Epidermal melanocyte (primary cell): ENCODE results near the gene COL9A1.

Experiments used
- DNase-seq: peaks from one replicate; pipeline ENCODE4 v3.0.0; 2011; ENCODE audit warnings: low spot score; ENCODE audit not compliant: insufficient read length

COL9A1 gene

DNA sequence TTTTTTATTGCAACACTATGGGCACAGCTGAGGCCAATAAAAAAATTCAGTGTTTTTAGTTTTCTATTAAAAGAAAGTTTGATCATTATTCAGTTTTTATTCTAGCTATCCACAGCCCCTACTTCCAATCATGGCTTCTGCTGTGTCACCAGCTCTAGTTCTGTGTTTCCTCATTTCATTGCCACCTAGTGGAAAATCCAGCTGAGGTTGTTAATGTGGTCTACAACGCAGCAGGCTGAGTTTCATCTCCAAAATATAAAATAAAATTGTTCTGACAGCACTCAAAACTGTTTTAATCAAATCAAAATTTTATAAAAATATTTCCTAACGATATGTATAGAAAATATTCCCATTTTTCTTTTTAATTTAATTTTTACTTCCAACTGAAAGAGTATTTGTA, 13.6 kb downstream of the COL9A1 start:
- DNase-seq = no peak

DNA sequence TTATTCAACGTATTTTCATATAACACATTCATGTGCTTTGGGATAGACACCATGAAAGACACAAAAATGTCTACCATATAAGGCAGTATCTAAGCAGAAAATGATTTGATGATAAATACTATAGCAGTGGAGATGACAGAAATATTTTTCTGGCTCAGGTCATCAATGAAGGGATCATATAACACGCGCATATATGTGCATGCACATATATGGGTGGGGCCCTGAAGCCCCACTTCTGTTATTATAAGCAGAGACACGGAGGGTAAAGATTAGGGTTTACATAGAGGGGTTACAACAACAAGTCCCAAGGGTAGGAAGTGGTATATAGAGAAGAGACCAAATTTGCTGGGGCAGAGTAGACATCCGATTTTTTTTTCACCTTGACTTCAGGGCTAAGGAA, 16.0 kb downstream of the COL9A1 start:
- DNase-seq = no peak

DNA sequence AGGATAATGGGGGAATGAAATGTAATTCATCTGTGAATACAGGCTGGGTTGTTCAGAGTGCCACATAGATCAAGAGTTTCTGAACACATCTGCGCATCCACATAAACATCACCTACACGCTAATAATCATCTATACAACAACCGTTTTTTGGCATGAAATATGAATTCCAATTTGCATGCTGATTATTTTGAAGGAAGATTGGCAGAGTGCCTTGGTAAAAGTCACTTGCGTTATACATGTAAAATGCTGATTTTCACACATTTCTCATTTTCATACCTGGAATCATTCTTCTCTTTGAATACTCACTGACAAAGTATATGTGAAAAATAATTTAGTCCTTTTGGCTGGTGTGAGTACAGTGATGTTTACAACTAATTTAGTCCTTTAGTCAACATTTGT, 17.7 kb downstream of the COL9A1 start:
- no peak for DNase-seq

DNA sequence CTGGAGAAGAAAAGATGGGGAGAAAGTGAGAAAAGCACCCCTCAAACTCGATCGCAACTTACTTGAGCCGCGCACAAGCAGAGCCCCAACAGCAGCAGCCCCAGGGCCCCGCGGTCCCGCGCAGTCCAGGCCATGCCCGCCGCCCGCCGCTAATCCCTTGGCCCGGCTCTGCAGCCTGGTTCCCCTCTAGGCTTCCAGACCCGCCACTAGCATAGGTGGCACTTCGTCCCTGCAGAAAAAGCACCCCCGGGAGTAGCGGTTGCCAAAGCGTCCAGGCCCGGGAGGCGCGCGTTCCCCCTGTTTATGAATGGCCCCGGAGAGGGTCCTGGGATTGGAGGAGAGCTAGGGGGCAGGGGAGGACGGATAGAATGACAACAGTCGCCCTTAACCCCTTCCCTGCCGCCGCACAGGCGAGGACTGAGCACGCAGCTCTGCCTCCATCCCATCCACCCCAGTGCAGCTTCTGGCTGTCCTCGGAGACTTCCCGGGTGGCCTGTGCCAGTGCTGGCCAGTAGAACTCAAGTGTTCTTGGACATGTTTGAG, 19.9 kb downstream of the COL9A1 start:
- DNase-seq = no peak

DNA sequence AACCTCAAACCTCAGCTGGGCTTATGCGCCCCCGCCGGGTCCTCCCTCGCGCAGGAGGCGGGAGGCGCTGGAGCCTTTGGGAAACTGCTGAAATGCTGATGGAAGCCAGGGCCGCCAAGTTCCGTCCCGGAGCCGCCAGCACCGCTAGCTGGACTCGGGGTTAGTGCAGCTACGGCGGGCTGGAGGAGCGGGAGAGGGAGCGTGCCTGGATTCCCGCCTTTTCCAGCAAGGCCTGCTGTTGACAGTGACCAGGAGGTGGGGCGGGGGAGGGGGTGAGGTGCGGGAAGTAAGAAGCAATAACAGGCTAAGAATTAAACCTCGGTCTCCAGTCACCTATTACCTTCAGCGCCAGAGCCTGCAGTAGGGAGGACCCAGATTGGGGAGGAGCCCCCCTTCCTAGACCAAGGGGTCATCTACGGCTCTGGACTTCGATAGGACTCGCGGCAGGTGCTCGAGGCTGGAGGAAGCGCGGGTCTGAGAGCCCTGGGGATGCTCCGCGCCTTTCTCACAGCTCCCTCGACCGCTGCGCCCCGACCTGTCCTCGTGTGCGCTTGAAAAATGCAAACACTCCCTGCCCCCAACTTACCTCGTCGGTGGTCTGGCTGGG, 20.5 kb downstream of the COL9A1 start:
- DNase-seq = no peak

DNA sequence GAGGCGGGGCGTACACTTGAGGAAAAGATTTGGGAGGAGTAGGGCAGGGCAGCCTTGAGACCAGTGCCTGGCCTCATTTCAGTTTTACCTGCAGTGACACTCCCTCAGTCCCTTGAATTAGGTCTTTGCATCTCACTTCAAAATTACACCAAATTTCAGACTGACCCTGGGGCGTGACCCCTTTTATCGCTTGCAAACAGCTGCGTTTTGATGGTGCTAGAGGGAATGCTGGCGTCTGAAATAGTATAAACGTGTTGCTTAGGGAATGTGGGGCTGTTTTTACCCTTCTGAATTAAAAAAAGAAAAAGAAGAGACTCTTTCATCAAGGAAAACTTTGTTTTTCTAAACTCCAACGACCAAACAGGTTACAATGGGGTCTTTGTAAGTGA, 21.0 kb downstream of the COL9A1 start:
- no peak for DNase-seq

DNA sequence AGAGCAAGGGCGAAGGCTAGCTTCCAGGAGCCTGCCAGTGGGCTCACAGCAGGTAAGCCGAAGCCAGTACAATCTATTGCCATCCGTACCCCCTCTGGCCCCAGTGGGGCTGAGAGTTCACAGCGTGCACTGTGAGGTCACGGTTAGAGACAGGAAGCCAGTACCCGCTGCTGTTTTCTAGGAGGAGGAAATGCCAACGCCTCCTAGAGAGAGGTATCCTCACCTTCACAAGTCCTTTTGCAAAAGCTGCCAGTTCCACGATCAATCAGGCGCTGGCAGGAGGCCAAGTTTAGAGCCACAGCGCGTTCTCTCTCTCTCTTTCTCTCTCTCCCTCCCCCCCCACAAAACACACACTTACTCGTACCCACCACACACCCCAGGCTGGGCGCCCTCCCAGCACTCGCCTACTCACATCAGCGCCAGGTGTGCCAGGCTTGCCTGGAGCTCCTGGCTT, 22.5 kb downstream of the COL9A1 start:
- DNase-seq = no peak

DNA sequence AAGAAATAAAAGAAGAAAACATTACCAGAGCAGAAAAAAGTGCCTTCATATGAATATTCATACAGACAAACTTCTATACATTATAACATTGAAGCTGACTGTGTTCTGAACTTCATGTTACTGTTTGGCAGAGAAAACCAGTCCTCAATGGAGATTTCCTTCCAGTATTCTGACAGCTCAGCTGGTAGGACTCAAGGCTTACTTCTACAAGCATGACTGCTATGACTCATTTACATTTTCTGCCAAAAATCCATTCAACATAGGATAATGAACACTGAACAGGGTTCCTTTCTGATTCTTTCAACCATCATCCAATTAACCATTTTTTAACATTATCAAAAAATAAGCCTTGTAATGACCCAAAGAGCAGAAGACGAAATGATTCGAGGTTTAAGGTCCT, 25.4 kb downstream of the COL9A1 start:
- DNase-seq = no peak

DNA sequence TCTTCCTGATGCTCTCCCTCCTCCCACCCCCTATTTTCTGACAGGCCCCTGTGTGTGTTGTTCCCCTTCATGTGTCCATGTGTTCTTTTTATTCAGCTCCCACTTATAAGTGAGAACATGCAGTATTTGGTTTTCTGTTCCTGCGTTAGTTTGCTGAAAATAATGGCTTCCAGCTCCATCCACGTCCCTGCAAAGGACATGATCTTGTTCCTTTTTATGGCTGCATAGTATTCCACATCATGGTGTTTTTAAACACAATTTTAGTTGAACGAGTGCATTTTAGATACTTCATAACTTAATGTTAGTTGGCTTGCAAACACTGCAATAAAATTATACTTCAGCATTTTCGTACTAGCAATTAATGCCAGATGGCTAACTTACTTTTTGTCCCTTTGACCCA, 28.5 kb downstream of the COL9A1 start:
- DNase-seq = no peak

DNA sequence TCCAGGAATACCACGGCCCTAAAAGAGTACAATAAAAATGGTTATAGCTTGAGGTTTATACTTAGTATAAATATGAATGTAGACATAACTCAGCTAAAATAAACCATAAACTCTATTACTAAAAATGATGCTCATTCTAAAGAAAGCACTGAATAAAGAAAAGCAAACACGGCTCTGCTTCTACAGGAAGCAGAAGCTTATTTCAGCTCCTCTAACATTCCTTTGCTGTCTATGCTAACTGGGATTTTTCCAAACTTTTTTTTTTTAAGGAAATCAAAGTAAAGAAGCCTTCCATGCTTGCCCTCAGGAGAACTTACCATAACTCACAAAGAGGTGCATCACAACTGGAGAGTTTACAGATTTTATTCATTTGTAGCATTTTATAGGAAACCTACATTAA, 30.8 kb downstream of the COL9A1 start:
- DNase-seq = no peak

DNA sequence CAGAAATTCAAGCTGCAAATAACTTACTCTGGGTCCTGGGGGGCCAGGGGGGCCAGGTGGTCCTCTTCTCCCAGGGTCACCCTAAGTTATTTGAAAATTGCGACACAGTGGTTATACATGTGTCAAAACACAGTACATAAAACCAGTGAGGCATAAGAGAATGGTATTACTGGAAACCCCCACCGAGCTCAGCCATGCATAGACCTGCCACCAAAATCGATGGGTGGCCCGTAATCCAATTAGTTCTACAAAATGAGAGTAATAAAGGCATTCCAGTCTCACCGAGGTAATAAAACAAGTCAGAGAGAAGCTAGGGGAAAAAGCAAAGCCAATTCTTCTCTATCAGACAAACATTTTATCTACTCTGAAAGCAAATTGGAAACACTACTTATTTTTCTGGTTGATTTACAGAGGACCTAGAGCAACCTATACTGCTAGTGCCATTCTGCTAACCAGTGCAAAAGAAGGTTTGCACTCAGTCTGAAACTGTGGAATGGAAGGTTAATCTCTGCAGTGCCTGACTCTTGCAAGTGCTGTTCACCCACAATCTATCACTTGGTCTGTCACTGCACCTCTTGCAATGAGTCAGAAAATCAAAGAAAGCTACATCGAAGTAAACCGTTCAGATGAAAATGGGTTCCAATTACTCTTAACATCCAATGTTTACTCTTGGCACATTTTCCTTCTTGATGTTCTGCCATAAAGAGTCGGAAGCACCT, 32.4 kb downstream of the COL9A1 start:
- no peak for DNase-seq

DNA sequence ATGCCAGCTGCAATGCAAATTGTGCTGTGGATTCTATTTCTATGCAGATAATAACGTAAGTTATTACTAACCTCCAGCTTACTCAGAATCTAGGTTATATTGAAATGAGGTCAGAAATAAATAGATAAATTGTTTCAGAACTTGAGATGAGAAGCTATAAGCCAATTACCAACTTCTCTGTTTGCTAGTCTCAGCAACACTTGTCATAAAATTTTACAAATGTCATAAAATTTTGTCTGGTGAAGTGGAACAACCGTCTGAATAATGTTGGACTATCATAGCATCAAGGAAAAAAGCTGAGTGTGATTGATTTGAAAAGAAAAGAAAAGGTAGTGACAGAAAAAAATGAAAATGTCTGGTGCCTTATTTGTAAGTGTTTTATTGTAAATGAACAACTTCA, 36.7 kb downstream of the COL9A1 start:
- DNase-seq = no peak

DNA sequence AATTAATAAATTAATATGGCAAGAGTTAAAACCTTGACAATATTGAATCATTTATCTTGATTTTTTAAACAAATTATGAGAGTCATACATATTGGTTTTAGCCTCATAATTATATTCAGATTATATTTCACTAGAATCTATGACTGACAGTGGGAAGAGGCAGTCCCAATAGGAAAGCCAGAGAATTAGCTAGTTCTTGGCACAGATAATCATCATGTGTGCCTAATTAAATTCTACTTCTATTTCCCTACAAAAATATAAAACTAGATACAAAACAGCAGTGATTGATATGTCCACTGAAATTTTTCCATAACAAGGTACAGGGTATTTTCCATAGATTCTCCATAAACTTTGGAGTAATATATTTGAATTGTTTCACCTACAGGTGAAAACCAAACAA, 38.6 kb downstream of the COL9A1 start:
- DNase-seq = no peak

DNA sequence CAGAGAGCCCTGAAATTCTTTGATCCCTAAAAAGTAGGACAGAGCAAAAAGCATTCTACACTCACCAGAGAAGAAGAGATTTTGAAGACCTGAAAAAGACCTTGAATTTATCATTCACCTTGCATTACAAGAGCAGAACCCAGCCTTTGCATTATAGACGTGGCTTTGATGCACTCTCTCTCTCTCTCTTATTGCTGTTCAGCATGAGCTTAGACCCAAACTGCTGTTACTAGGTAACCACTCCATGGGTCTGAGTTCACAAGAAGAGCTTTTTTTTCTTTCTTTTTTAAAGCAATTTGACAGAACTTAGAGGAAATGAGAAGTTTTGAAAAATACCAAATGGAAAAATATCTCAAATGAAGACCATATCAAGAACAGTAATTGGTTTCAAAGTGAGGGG, 44.4 kb downstream of the COL9A1 start:
- DNase-seq = no peak

DNA sequence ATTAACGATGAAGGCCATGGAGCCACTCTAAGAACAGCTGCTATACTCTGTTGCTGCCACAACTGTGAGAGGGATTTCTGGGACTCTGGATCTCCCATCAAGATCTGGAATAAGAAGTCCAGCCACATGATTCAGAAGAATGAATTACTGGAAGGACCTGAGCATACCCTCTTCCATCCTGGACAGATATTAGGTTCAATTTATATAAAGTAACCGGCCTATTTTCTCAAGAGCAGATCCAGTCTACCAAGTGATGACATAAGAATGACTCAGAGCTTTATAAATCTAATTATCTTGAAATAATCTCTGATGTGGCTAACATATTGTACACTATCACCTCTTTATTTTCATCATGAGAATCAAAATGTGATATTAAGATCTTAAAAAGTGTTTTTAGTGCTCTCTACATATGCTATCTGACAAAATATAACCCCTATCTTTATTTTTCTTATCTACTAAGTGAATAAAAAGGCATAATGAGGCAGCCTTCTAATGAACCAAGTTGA, 45.1 kb downstream of the COL9A1 start:
- DNase-seq = no peak

DNA sequence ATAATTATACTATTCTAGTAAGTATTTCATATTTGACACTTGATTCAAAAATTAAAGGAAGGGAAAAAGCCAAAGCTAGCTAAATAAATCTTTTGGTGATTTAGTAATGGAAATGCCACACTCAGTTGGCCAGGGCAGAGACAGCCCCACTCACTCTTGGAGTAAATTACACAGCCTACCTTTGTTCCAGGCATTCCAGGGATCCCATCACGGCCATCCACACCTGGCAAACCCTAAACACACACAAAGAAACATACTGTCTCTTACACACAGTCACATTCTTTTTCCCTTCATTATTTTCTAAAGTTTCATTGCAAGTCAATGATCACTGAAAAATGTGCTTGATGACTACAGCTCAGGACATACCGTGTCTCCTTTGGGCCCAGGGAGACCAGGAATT, 48.1 kb downstream of the COL9A1 start:
- DNase-seq = no peak

DNA sequence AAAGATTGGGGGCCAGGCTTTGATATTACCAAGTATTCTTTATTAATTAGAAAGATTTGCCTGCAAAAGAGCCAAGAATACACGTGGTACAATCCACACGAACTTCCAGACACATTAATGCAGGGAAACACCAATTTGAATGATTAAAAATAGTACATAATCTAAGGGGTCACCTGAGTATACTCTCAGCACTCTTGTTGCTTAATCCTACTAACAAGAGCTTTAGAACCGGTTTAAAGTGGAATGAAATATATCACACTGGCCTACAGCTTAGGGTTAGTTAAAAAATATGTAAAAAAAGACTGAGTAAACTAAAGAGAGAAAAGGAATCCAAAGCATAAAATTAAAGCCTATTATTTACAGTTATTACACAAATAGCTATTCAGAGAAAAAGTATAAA, 49.0 kb downstream of the COL9A1 start:
- no peak for DNase-seq

DNA sequence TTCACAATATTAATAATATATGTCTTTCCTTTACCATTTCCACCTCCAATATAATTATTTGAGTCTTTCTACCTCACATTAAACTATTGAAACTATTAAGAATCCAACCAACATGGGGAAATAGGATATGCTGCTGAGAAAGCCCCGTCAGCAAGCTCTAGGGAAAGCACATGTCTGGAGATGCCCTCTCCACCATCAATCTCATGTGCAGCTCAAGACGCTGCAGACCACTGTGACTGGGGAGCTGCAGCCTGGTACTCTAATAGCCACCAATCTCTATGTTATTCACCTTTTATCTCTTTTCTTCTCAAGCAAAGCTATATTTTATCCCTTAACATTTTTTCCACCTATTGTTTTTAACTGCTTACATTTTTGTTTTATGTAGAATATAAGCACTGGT, 50.3 kb downstream of the COL9A1 start:
- DNase-seq = no peak

DNA sequence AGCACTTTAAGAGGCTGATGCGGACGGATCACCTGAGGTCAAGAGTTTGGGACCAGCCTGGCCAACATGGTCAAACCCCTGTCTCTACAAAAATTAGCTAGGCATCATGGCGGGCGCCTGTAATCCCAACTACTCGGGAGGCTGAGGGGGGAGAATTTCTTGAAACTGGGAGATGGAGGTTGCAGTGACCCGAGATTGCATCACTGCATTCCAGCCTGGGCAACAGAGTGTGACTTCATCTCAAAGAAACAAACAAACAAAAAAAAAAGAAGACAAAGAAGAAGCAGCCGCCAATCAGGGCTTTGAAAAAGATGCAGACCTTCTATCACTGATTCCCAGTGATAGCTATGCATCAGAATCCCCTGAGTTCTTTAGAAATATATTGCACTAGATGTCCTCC, 56.8 kb downstream of the COL9A1 start:
- no peak for DNase-seq

DNA sequence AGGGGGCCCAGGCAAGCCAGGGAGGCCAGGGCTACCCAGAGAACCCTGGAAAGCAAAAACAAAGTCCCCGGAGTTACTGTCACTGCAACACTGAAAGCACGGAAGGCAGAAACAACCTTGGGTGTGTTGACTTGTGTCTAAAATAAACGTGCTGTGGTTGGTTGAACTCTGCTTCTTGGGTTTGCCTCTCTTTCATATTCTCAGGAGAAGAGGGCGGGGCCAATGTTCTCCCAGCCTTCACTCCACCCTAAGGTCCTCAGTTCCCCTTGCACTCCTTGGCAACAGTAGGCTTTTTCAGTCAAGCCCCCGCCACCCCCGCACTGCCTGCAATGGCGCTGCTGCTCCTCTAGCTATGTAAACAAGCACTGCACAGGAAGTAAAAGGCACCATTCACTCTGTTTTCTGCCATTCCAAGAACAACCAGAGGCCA, 60.9 kb downstream of the COL9A1 start:
- no peak for DNase-seq

DNA sequence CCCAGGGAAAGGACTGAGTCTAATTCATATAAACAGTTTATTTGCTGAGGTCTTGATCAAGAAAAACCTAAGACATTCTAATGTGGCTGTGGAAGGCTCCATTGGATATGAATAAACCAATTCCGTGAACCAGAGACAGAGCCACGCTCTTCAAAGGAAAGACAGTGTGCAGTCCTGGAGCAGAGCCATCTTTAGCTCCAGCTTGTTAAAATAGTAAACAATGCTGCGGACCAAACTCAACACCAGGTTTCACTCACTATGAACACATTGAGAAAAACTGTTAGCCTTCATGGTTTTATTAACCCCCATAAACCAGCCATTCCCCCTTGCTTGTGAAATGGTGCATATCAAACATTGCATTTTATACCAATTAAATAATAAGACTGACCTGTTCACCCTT, 61.9 kb downstream of the COL9A1 start:
- no peak for DNase-seq

DNA sequence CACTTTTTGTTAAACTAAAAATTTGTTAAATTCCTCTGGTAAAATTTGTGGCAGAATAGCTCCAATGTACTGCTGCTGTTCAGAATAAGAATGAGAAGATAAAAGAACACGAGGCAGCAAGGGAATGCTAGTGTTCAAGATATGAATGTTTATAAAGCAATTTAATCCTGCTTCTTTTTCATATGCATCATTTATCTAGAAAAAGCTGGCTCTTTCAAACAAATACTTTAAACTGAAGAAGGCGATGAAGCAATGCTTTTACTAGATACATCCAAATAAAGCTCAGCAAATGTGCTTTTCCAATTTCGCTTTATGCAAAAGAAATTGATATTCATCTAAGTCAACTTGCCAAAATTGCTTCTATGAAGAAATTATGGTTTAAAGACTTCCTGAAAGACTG, 66.5 kb downstream of the COL9A1 start:
- no peak for DNase-seq
